HG03108 (cell line): ENCODE measurements around the gene BMP2K.
"Not testable (repeated sequence)": the region's sequence is repeated elsewhere in the genome, so short reads cannot be mapped to it uniquely, and the experiment has no call there.

Experiments used
- ATAC-seq: cut with Tn5 transposase; IDR thresholded peaks from one replicate; pipeline ENCODE4 v1.9.1; 2021; ENCODE audit warnings: moderate library complexity; ENCODE audit not compliant: unreplicated experiment

BMP2K gene

GRCh38 chr4:78846258-78846657 lies 70.1 kb downstream of the BMP2K start:
- ATAC-seq, result no peak

- ATAC-seq, result no peak
These were observed 86.2 kb downstream of the BMP2K start for GRCh38 chr4:78862314-78862737.

- no peak for ATAC-seq
These were observed 87.2 kb downstream of the BMP2K start for GRCh38 chr4:78863254-78863869.

DNA sequence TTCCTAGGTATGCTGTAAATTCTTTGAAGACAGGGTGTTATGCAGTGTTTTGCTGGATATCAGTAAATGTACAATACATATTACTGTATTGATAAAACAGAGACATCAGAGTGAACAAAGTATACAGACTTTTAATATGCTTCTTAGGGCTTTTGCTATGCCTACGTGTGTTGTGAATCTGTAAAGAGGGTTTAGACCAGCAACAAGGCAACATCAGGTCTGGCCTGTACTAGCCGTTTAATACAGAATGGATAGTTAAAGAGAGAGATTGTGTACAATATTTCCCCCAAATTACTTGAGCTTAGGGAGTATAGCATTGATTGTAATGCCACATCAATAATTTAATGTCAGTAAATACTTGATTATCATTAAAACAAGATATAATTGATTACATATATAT lies 87.8 kb downstream of the BMP2K start:
- no peak for ATAC-seq

DNA sequence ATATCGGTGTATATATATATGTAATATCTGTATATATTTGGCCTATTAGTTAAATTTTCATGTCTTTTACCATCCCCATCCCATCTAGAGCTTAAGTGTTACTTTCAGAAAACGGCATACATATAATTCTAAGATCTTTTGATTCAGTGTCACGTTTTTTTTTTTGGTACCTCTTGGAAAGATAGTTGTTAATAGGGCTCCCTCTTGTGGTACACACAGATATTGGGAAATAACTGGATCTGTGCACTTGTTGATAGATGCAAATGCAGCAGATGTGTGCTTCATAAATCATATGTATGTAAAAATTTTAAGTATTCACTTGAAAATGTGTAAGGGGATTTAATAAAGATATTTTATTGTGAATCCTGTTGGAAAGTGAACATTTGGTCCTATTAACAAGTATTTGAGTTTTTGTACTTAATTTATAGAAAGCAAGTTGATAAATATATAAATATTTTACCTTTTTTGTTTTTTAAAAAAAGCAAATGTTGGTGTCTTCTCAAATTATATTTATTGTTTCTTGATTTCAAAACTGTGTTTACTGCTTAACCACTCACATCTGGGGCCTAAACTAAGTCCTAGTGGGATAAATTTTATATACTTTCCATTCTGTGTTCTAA lies 88.4 kb downstream of the BMP2K start:
- ATAC-seq, result no peak

GRCh38 chr4:78865451-78865850 lies 89.3 kb downstream of the BMP2K start:
- no peak for ATAC-seq

GRCh38 chr4:78868712-78869111 lies 92.6 kb downstream of the BMP2K start:
- ATAC-seq, result not testable (repeated sequence)

- no peak for ATAC-seq
These were observed 93.9 kb downstream of the BMP2K start for GRCh38 chr4:78870056-78870455.

- ATAC-seq, result no peak
These were observed 100.6 kb downstream of the BMP2K start for GRCh38 chr4:78876568-78877320.

- no peak for ATAC-seq
These were observed 101.9 kb downstream of the BMP2K start for GRCh38 chr4:78878031-78878430.

DNA sequence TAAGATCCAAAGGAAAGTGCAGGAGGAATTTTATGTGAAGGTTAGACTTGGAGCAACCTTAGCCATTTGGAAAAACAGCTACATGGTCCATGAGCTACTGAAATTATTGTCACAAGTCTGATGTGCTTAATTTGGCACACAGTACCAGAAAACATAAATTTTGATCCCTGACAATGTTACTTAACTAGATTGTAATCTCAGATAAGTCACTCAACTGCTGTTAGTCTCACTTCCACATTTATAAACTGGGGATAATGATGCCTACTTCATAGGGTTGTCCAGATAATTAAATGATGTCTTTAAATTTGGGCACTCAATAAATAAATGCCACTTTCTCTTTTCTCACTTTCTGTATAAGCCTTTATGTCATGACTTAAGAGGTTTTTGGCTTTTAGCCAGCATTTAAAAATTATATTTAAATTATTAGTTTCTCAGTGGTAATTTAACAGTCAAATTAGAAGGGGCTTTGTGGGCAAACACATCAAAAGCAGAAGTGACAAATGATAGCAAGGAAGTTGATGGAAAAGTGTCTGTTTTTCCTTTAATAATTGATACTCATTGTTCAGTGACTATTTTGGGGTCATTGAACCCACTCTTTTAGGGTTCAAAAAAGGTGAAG lies 104.8 kb downstream of the BMP2K start:
- no peak for ATAC-seq

- ATAC-seq, result no peak
These were observed 109.4 kb downstream of the BMP2K start for GRCh38 chr4:78885598-78885997.

GRCh38 chr4:78889955-78890354 lies 113.8 kb downstream of the BMP2K start:
- no peak for ATAC-seq

DNA sequence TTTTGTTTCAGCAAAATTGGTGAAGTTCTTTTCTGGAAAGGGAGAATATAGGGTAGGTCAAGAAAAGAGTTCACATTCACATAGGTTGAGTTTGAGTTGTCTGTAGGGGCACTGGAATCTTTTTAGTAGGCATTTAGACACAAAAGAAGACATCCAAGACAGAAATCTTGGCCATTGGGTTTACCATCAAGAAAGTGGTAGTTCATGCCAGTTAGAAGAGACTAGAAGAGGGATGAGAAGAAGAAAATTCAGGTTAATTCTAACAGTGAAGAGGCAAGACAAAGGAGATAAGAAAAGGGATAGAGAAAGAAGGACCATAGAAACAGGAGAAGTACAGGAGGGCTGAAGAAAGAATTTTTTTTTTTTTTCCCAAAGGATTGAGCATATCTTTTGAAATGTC lies 123.2 kb downstream of the BMP2K start:
- ATAC-seq, result no peak

- no peak for ATAC-seq
These were observed 125.7 kb downstream of the BMP2K start for GRCh38 chr4:78901882-78902281.

- ATAC-seq, result no peak
These were observed 126.1 kb downstream of the BMP2K start for GRCh38 chr4:78902298-78902697.

- no peak for ATAC-seq
These were observed 128.0 kb downstream of the BMP2K start for GRCh38 chr4:78904143-78904542.

- ATAC-seq, result no peak
These were observed 131.5 kb downstream of the BMP2K start for GRCh38 chr4:78907638-78908037.

GRCh38 chr4:78908974-78909373 lies 132.8 kb downstream of the BMP2K start:
- not testable (repeated sequence) for ATAC-seq

DNA sequence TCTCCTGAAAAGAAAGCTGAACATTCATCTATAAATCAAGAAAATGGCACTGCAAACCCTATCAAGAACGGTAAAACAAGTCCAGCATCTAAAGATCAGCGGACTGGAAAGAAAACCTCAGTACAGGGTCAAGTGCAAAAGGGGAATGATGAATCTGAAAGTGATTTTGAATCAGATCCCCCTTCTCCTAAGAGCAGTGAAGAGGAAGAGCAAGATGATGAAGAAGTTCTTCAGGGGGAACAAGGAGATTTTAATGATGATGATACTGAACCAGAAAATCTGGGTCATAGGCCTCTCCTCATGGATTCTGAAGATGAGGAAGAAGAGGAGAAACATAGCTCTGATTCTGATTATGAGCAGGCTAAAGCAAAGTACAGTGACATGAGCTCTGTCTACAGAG lies 134.5 kb downstream of the BMP2K start:
- no peak for ATAC-seq

DNA sequence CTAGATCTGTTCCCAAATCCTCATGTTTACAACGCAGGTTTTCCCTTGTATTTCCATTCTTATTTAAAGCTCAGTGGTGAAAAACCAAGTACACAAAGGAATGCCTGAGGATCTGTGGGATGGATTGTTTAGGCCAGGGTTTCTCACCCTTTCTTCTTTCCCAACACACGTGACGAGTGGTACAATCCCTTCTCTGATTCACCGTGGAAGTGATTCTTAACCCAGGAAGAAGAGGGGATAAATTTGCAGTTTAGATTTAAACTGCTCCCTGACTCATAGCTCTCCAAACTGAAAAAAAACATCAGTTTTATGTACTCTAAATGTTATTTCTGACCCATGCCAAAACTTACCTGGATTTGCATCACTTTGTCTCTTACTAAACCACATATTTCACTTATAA lies 146.1 kb downstream of the BMP2K start:
- ATAC-seq, result no peak
